HG03571 (cell line): ENCODE data around the gene SKA3.

Experiments
- ATAC-seq: cut with Tn5 transposase; IDR thresholded peaks from one replicate; pipeline ENCODE4 v1.9.1; 2021; ENCODE audit not compliant: unreplicated experiment

The SKA3 gene

DNA sequence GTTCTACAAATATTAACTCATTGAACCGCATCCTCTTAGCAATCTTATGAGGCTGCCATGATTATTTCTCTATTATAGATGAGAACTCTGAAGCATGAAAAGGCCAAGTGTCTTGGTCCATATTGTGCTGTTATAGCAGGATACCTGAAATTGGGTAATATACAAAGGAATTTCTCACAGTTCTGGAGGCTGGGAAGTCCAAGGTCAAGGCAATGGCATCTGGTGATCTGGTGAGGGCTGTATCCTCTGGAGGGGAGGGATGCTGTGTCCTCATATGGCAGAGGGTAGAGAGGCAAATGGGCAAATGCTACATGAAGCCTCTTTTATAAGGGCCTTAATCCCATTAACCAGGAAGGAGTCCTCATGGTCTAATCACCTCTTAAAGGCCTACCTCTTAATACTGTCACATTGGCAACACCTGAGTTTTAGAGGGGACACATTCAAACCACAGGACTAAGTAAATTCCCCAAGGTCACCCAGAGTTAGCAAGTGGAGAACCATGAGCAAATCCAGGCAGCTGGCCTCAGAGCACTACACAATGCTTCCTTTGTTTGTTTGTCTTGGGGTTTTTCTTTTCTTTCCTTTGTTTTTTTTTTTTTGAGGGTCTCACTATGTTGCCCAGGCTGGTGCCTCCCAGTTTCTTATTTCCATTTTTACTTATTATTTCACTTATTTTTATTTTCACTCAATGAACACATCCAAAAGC, 59.1 kb downstream of the SKA3 start:
- ATAC-seq, result no peak

DNA sequence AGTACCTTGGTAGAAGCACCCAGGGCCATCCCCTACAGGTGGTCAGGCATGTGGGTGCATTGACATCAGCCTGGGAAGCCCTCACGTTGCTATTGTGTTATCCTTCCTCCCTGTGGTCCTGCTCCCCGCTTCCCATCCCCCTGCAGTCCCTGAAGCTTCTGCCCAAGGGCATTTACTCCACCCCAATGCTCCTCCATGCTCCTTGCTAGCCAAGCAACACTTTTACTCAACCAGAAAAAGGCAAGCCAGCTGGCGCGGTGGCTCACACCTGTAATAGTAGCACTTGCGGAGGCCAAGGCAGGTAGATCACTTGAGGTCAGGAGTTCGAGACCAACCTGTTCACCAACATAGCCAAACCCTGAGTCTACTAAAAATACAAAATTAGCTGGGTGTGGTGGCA, 60.2 kb downstream of the SKA3 start:
- no peak for ATAC-seq

- no peak for ATAC-seq
Measured at GRCh38 chr13:21115231-21115630, 61.1 kb downstream of the SKA3 start.

- no peak for ATAC-seq
Measured at GRCh38 chr13:21111546-21111945, 64.8 kb downstream of the SKA3 start.

GRCh38 chr13:21109168-21109567, 67.2 kb downstream of the SKA3 start:
- ATAC-seq, result no peak

DNA sequence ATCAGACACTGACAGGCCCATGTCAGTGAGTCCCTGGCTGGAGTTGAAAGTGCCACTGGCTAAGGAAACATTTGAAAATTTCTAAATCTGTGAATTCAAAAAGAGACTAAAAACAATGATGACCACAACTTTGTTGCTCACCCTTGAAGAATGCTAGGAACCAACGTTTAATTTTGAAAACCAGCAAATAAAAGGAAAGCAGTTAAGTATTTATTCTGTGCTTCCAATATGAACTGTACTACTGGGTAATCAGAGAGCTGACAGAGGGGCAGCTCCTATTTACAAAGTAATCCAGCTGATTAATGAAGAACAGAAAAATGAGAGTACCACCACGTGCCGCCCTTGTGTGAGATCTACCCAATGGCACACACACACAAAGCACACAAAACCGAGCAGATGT, 70.3 kb downstream of the SKA3 start:
- no peak for ATAC-seq

DNA sequence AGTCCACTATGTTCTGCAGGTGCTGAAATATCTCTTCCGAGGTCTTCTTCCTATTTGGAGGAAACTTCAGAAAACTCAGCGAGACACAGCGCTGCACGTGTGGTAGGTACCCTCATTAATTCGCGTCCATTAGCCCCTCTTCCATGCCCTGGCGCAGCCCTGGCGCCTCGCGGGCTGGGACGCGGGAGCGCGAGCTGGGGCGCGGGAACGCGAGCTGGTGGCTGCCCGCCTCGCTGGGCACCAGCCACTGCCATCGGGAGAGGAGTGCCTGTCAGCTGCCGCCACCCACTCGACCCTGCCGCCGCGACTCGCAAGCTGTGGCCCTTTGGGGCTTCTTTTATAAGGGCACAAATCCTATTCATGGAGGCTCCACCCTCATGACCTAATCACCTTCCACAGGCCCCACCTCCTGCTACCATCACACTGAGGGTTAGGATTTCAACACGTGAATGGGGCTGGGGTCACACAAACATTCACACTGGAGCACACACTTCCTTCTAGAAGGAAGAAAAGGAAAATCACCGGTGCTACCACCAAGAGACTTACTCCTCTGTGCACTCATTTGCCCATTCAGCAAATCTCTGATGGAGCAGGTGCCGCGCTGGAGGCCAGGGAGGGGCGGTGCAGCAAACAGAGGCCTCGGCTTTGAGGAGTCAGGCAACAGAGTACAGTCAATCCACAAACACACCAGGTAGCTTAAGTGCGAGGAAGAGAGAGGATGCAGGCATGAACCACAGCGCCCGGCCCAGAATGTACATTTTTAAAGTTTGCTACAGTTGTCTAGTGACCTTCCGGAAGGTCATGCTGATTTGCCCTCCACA, 71.9 kb downstream of the SKA3 start:
- ATAC-seq, result no peak
